ENCODE measurements around the gene SCFD2. TPM values are rescaled to one million over a fixed set of nuclear protein-coding genes. Genes with fewer than 3 reads are reported as not detected.

Gene SCFD2
- total RNA-seq, 1 experiment from 2014 or later, result 7.4 TPM

GRCh38 chr4:53055274-53055673 lies 310.6 kb downstream of the SCFD2 start:
- in situ Hi-C loops (cut with HindIII; ENCODE audit: low pct_unique_long_range_greater_than_20kb, low sequenced_read_pairs) (no loop called here), intact Hi-C loops (cut with micrococcal nuclease; ENCODE audit: unreplicated experiment) (no loop called here)
- Histone ChIP-seq H3K27ac (ENCODE audit: low read length) (no peak overlapping the region), H3K4me3 (ENCODE audit: low read depth in 2 of 2, low read length in 2 of 2) (no peak overlapping the region), H3K36me3 (ENCODE audit: control insufficient read depth, insufficient read depth, low read length) (no peaks in the 10 kb centered on the region), H3K27me3 (ENCODE audit: control insufficient read depth, insufficient read depth, low read length) (no peaks in the 10 kb centered on the region), H3K9me3 (ENCODE audit: control insufficient read depth, insufficient read depth, low read depth, low read length) (no peaks in the 10 kb centered on the region), H3K4me1 (ENCODE audit: control insufficient read depth, insufficient read depth, low read length) (no peaks in the 10 kb centered on the region)
- ATAC-seq, result no peak
- BruUV-seq (replicated peaks), result no TSS peak
- ChIA-PET POLR2A (no interaction called here), CTCF (no interaction called here)
- DNase-seq (ENCODE audit: low read depth, low spot score), result no peak
- TF ChIP-seq SIN3A (IDR thresholded peaks at IDR 0.05; ENCODE audit: borderline replicate concordance, insufficient read depth, low read depth, low read length), result no peak
- no peak for TF ChIP-seq TCF7L2 (IDR thresholded peaks at IDR 0.05; ENCODE audit: low read depth, low read length)
- TF ChIP-seq REST (IDR thresholded peaks at IDR 0.05; ENCODE audit: insufficient read depth in 1 of 2, low read depth in 2 of 2, low read length in 1 of 2), result no peak
- no peak for TF ChIP-seq CTCF (IDR thresholded peaks at IDR 0.05)
- no peak for TF ChIP-seq POLR2AphosphoS5 (IDR thresholded peaks at IDR 0.05; ENCODE audit: low read depth, low read length)

- in situ Hi-C loops (cut with HindIII; ENCODE audit: low pct_unique_long_range_greater_than_20kb, low sequenced_read_pairs), result no loop called here
Measured at GRCh38 chr4:53050361-53050774, 315.5 kb downstream of the SCFD2 start.

More at GRCh38 chr4:53050361-53050774, 315.5 kb downstream of the SCFD2 start:
- no TSS peak for BruUV-seq (replicated peaks)
- no peak for TF ChIP-seq POLR2AphosphoS5 (IDR thresholded peaks at IDR 0.05; ENCODE audit: low read depth, low read length)
- no peak for TF ChIP-seq SIN3A (IDR thresholded peaks at IDR 0.05; ENCODE audit: borderline replicate concordance, insufficient read depth, low read depth, low read length)
- no peak for TF ChIP-seq CTCF (IDR thresholded peaks at IDR 0.05)
- no peak for TF ChIP-seq TCF7L2 (IDR thresholded peaks at IDR 0.05; ENCODE audit: low read depth, low read length)
- Histone ChIP-seq H3K27ac (ENCODE audit: low read length) (no peak overlapping the region), H3K9me3 (ENCODE audit: control insufficient read depth, insufficient read depth, low read depth, low read length) (no peaks in the 10 kb centered on the region), H3K27me3 (ENCODE audit: control insufficient read depth, insufficient read depth, low read length) (no peaks in the 10 kb centered on the region), H3K4me1 (ENCODE audit: control insufficient read depth, insufficient read depth, low read length) (no peaks in the 10 kb centered on the region), H3K4me3 (ENCODE audit: low read depth in 2 of 2, low read length in 2 of 2) (no peak overlapping the region), H3K36me3 (ENCODE audit: control insufficient read depth, insufficient read depth, low read length) (no peaks in the 10 kb centered on the region)
- POLR2A ChIA-PET, result no interaction called here
- intact Hi-C loops (cut with micrococcal nuclease; ENCODE audit: unreplicated experiment), result no loop called here
- DNase-seq (ENCODE audit: low read depth, low spot score) (no peak), ATAC-seq (no peak)
- CTCF ChIA-PET, result no interaction called here
